ENCODE results near the gene LRP1B.

- TF ChIP-seq ZC3H10 (CRISPR knock-in tag; IDR thresholded peaks at IDR 0.05), result no peak
- TF ChIP-seq ARNTL (CRISPR knock-in tag; IDR thresholded peaks at IDR 0.05; ENCODE audit: borderline replicate concordance, low read depth), result no peak
- TF ChIP-seq ZFP30 (CRISPR knock-in tag; IDR thresholded peaks at IDR 0.05), result no peak
- no peak for TF ChIP-seq GLIS3 (CRISPR knock-in tag; IDR thresholded peaks at IDR 0.05)
- TF ChIP-seq OSR1 (CRISPR knock-in tag; IDR thresholded peaks at IDR 0.05), result no peak
- no peak for TF ChIP-seq SNAI2 (CRISPR knock-in tag; IDR thresholded peaks at IDR 0.05)
- TF ChIP-seq BACH2 (CRISPR knock-in tag; IDR thresholded peaks at IDR 0.05; ENCODE audit: borderline replicate concordance), result no peak
- TF ChIP-seq ZFP3 (CRISPR knock-in tag; IDR thresholded peaks at IDR 0.05), result no peak
- no peak for TF ChIP-seq RARB (CRISPR knock-in tag; IDR thresholded peaks at IDR 0.05)
- TF ChIP-seq PATZ1 (CRISPR knock-in tag; IDR thresholded peaks at IDR 0.05; ENCODE audit: borderline replicate concordance), result no peak
- no peak for TF ChIP-seq CREB5 (CRISPR knock-in tag; IDR thresholded peaks at IDR 0.05; ENCODE audit: low read depth)
- TF ChIP-seq PPARA (CRISPR knock-in tag; IDR thresholded peaks at IDR 0.05; ENCODE audit: borderline replicate concordance), result no peak
- TF ChIP-seq TOX (CRISPR knock-in tag; IDR thresholded peaks at IDR 0.05; ENCODE audit: borderline replicate concordance), result no peak
These were observed 47.8 kb upstream of the LRP1B start for GRCh38 chr2:142178604-142179003.

All from SK-N-SH treated with all-trans-retinoic acid at 6 μM for 48 hours (cell line).